T-helper 9 cell (primary cell): ENCODE results near the gene PIGC.

Source experiments
- DNase-seq: peaks from one replicate; pipeline ENCODE4 v3.0.0-alpha.2; 2020
- total RNA-seq, 2 donors: gene quantifications; one replicate each; lab custom pipeline; 2026; lab: John Stamatoyannopoulos, UW

Gene PIGC
- 20.8 to 32.0 reads per million in 2 donors for total RNA-seq

GRCh38 chr1:172443666-172444453 lies at the start of gene PIGC:
Gene PIGC, minus strand, starts transcription at chr1:172444069. Its CDS starts 1,447 bp downstream, at chr1:172442622.
- DNase-seq, result peak; percentile 90

GRCh38 chr1:172492421-172492820 lies 48.6 kb upstream of the PIGC start:
- DNase-seq, result no peak

GRCh38 chr1:172489847-172490246 lies 46.0 kb upstream of the PIGC start:
- no peak for DNase-seq

GRCh38 chr1:172488393-172488792 lies 44.5 kb upstream of the PIGC start:
- DNase-seq, result no peak

GRCh38 chr1:172487550-172487949 lies 43.7 kb upstream of the PIGC start:
- no peak for DNase-seq

GRCh38 chr1:172486805-172487454 lies 43.1 kb upstream of the PIGC start:
- no peak for DNase-seq

GRCh38 chr1:172485626-172486025 lies 41.8 kb upstream of the PIGC start:
- DNase-seq, result no peak

GRCh38 chr1:172484252-172484651 lies 40.4 kb upstream of the PIGC start:
- no peak for DNase-seq

GRCh38 chr1:172483448-172483847 lies 39.6 kb upstream of the PIGC start:
- no peak for DNase-seq

GRCh38 chr1:172482044-172482443 lies 38.2 kb upstream of the PIGC start:
- DNase-seq, result no peak

- DNase-seq, result no peak
Measured at GRCh38 chr1:172480431-172480830, 36.6 kb upstream of the PIGC start.

- DNase-seq, result no peak
Measured at GRCh38 chr1:172478485-172478884, 34.6 kb upstream of the PIGC start.

GRCh38 chr1:172477741-172478140 lies 33.9 kb upstream of the PIGC start:
- DNase-seq, result no peak

- DNase-seq, result no peak
Measured at GRCh38 chr1:172477216-172477615, 33.3 kb upstream of the PIGC start.

- DNase-seq, result no peak
Measured at GRCh38 chr1:172476218-172476811, 32.4 kb upstream of the PIGC start.

- DNase-seq, result no peak
Measured at GRCh38 chr1:172473842-172474241, 30.0 kb upstream of the PIGC start.

- no peak for DNase-seq
Measured at GRCh38 chr1:172473302-172473701, 29.4 kb upstream of the PIGC start.

GRCh38 chr1:172472495-172472894 lies 28.6 kb upstream of the PIGC start:
- DNase-seq, result no peak

- DNase-seq, result no peak
Measured at GRCh38 chr1:172471666-172472065, 27.8 kb upstream of the PIGC start.

- no peak for DNase-seq
Measured at GRCh38 chr1:172470149-172470548, 26.3 kb upstream of the PIGC start.

- no peak for DNase-seq
Measured at GRCh38 chr1:172469717-172470116, 25.8 kb upstream of the PIGC start.

GRCh38 chr1:172468296-172468695 lies 24.4 kb upstream of the PIGC start:
- DNase-seq, result no peak

- DNase-seq, result no peak
Measured at GRCh38 chr1:172467446-172467845, 23.6 kb upstream of the PIGC start.
